ENCODE measurements around the gene PARP4. TPM values are rescaled to one million over a fixed set of nuclear protein-coding genes. Genes with fewer than 3 reads are reported as not detected.
"Not testable (repeated sequence)": the region's sequence is repeated elsewhere in the genome, so short reads cannot be mapped to it uniquely, and the experiment has no call there.

PARP4 gene
- total RNA-seq, 4 donors from 2014 or later: 35.0 to 46.9 (median 42.0) TPM

- TF ChIP-seq POLR2A (IDR thresholded peaks at IDR 0.05) (no peak), EP300 (IDR thresholded peaks at IDR 0.05) (no peak), POLR2AphosphoS5 (IDR thresholded peaks at IDR 0.05) (no peak)
- TF ChIP-seq, protein P1, sequence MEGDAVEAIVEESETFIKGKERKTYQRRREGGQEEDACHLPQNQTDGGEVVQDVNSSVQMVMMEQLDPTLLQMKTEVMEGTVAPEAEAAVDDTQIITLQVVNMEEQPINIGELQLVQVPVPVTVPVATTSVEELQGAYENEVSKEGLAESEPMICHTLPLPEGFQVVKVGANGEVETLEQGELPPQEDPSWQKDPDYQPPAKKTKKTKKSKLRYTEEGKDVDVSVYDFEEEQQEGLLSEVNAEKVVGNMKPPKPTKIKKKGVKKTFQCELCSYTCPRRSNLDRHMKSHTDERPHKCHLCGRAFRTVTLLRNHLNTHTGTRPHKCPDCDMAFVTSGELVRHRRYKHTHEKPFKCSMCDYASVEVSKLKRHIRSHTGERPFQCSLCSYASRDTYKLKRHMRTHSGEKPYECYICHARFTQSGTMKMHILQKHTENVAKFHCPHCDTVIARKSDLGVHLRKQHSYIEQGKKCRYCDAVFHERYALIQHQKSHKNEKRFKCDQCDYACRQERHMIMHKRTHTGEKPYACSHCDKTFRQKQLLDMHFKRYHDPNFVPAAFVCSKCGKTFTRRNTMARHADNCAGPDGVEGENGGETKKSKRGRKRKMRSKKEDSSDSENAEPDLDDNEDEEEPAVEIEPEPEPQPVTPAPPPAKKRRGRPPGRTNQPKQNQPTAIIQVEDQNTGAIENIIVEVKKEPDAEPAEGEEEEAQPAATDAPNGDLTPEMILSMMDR (IDR thresholded peaks at IDR 0.05): no peak
- no peak overlapping the region for H3K4me3 ChIP-seq
- no peak for ATAC-seq
- H3K36me3 ChIP-seq: peaks cover 0 to 47% of the 10 kb centered on the region in 2 donors
- WGBS, 2 donors (ENCODE audit: low coverage in 1 of 2): 81 to 90% methylated on average over 3 to 4 of the region's 4 CpGs
- H3K9me3 ChIP-seq: no peaks in the 10 kb centered on the region
- H3K4me1 ChIP-seq: peaks cover 0 to 23% (median 6%) of the 10 kb centered on the region in 3 donors
- H3K27ac ChIP-seq: peak overlapping the region in 2 of 4 donors; percentile 41 to 49
- no peaks in the 10 kb centered on the region for H3K27me3 ChIP-seq
Observed at GRCh38 chr13:24503379-24503696, 9.2 kb downstream of the PARP4 start.

DNA sequence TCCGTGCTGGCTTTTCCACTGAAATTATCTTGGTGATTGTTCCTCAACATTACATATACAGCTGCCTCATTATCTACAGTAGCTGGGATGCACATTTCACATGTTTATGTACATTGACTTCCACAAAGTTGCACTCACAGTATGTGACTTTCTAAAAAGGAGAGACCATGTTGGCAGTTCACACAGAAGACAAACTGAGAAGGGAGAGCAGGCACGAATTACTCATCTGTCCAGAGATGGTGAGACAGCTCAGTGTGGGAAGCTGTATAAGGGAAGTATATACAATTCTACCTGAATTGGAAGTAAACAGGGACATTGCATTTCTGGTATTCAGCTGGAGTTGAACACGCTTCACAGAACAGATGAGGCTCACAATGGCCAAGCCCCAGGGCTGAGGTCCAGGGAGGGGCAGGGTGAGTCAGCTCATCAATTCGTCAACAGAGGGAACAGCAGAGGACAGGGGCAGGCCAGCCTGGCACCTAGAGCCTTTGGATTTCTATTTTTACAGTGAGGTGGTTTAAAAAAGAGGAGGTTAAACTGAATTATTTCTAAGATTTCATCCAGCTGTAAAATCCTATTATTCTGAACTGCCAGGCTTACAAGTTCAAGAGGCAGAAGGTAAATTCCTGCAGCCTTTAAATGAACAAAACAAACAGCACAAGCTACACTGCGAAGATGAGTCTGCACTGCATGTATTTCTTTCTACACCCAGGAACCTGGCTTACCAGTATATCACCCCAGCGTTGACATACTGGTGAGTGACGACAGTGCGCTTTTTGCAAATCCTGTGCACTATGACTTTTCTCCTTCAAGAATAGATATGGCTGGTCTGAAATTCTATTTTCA lies 9.8 kb downstream of the PARP4 start:
- Histone ChIP-seq H3K4me3 (no peak overlapping the region), H3K4me1 (peaks cover 0 to 23% (median 6%) of the 10 kb centered on the region in 3 donors), H3K27me3 (no peaks in the 10 kb centered on the region), H3K9me3 (no peaks in the 10 kb centered on the region), H3K27ac (peak overlapping the region in 2 of 4 donors; percentile 41 to 49), H3K36me3 (peaks cover 0 to 50% of the 10 kb centered on the region in 2 donors)
- WGBS, 2 donors (ENCODE audit: low coverage in 1 of 2): 58 to 65% methylated on average over 8 of the region's 8 CpGs
- peak; percentile 63 for ATAC-seq
- TF ChIP-seq EP300 (IDR thresholded peaks at IDR 0.05): no peak
- TF ChIP-seq POLR2A (IDR thresholded peaks at IDR 0.05): no peak
- TF ChIP-seq POLR2AphosphoS5 (IDR thresholded peaks at IDR 0.05): no peak
- TF ChIP-seq, protein P1 (IDR thresholded peaks at IDR 0.05): no peak

- H3K27me3 ChIP-seq: no peaks in the 10 kb centered on the region
- peaks cover 0 to 55% of the 10 kb centered on the region in 2 donors for H3K36me3 ChIP-seq
- H3K4me3 ChIP-seq: no peak overlapping the region
- H3K4me1 ChIP-seq: peaks cover 0 to 23% (median 6%) of the 10 kb centered on the region in 3 donors
- WGBS, 2 donors (ENCODE audit: low coverage in 1 of 2): 17 to 22% methylated on average over 2 of the region's 2 CpGs
- ATAC-seq: no peak
- no peaks in the 10 kb centered on the region for H3K9me3 ChIP-seq
- no peak overlapping the region for H3K27ac ChIP-seq
- TF ChIP-seq POLR2A (IDR thresholded peaks at IDR 0.05) (no peak), EP300 (IDR thresholded peaks at IDR 0.05) (no peak), POLR2AphosphoS5 (IDR thresholded peaks at IDR 0.05) (no peak)
- TF ChIP-seq, protein P1 (IDR thresholded peaks at IDR 0.05): no peak
Observed at GRCh38 chr13:24500977-24501376, 11.6 kb downstream of the PARP4 start.

GRCh38 chr13:24497742-24498141 lies 14.8 kb downstream of the PARP4 start:
- Histone ChIP-seq H3K27ac (no peak overlapping the region), H3K27me3 (no peaks in the 10 kb centered on the region), H3K4me1 (peaks cover 0 to 15% (median 4%) of the 10 kb centered on the region in 3 donors), H3K9me3 (no peaks in the 10 kb centered on the region), H3K36me3 (peaks cover 5 to 78% of the 10 kb centered on the region in 2 donors), H3K4me3 (no peak overlapping the region)
- no peak for ATAC-seq
- 90% methylated on average over 1 of the region's 1 CpG; no CpG with 5 or more reads in 1 of the 2 donors for WGBS, 2 donors (ENCODE audit: low coverage in 1 of 2)
- no peak for TF ChIP-seq EP300 (IDR thresholded peaks at IDR 0.05)
- TF ChIP-seq, protein P1 (IDR thresholded peaks at IDR 0.05): no peak
- no peak for TF ChIP-seq POLR2AphosphoS5 (IDR thresholded peaks at IDR 0.05)
- no peak for TF ChIP-seq POLR2A (IDR thresholded peaks at IDR 0.05)

GRCh38 chr13:24496295-24496694 lies 16.3 kb downstream of the PARP4 start:
- not testable (repeated sequence) for ATAC-seq, H3K9me3 ChIP-seq, H3K4me1 ChIP-seq, H3K27ac ChIP-seq, H3K27me3 ChIP-seq, H3K4me3 ChIP-seq
- WGBS, 2 donors (ENCODE audit: low coverage in 1 of 2): no CpG with 5 or more reads among the region's 2 CpGs
- H3K36me3 ChIP-seq: peaks cover 5 to 89% of the 10 kb centered on the region in 2 donors
